Vagina (tissue), 2 donors: ENCODE results near the gene KRTAP10-5.

Experiments used
- POLR2A ChIP-seq, 2 donors: fragments of 450-650 bp; IDR thresholded peaks; one replicate each; pipeline ENCODE4 v1.6.1; 2017; ENCODE audit warnings: antibody characterized with exemption in 2 of 2, mild to moderate bottlenecking in 2 of 2, moderate library complexity in 2 of 2
- TF ChIP-seq, protein P1 (sequence below), 3 experiments: fragments of 450-650 bp in 2 of 3; fragments of 200-600 bp in 1 of 3; sonication (generic) in 1 of 3; IDR thresholded peaks; one replicate each; pipeline ENCODE4 v1.5.1; 2017 to 2019; ENCODE audit warnings: antibody characterized with exemption in 3 of 3, mild to moderate bottlenecking in 2 of 3, moderate library complexity in 2 of 3

DNA sequence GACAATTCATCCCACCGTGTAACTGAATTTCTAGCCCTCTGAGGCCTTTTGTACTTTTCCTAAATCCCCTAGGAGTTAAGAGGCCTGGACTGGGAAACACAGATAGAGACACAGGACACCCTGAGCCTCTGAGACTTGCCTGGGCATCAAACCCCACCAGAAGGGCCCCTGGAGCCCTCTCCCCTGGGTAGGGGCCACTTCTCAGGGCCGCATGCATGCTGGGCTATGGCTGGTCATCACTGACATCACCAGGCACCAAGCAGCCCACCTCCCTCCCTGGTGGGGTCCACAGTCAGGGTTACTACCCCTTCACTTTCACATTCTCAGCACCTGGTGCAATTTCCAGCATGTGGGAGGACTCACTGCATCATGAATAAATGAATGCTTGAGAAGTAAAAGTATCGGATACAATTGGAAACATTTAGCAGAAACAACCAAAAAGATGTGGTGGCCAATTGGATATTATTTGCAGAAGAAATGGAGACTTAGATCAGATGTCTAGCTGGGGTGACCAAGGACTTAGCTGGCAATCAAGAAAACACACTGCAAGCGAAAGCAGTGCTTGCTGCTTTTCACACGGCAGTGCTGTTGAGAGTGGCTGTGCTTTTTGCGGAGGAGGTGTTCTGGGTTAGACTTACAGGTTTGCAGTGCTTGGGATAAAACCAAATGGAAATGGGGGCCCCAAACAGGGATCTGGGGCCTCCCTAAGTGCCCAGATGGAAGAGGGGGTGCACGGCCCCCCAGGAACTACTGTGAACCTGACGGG is 19.0 kb upstream of the KRTAP10-5 start:
- no peak for TF ChIP-seq POLR2A (IDR thresholded peaks at IDR 0.05)
- TF ChIP-seq, protein P1, sequence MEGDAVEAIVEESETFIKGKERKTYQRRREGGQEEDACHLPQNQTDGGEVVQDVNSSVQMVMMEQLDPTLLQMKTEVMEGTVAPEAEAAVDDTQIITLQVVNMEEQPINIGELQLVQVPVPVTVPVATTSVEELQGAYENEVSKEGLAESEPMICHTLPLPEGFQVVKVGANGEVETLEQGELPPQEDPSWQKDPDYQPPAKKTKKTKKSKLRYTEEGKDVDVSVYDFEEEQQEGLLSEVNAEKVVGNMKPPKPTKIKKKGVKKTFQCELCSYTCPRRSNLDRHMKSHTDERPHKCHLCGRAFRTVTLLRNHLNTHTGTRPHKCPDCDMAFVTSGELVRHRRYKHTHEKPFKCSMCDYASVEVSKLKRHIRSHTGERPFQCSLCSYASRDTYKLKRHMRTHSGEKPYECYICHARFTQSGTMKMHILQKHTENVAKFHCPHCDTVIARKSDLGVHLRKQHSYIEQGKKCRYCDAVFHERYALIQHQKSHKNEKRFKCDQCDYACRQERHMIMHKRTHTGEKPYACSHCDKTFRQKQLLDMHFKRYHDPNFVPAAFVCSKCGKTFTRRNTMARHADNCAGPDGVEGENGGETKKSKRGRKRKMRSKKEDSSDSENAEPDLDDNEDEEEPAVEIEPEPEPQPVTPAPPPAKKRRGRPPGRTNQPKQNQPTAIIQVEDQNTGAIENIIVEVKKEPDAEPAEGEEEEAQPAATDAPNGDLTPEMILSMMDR (IDR thresholded peaks at IDR 0.05), result no peak
